ENCODE data around the gene HS3ST5. TPM values are rescaled to one million over a fixed set of nuclear protein-coding genes. Genes with fewer than 3 reads are reported as not detected.

The HS3ST5 gene
- total RNA-seq, 1 donor from 2014 or later: 1.5 TPM

DNA sequence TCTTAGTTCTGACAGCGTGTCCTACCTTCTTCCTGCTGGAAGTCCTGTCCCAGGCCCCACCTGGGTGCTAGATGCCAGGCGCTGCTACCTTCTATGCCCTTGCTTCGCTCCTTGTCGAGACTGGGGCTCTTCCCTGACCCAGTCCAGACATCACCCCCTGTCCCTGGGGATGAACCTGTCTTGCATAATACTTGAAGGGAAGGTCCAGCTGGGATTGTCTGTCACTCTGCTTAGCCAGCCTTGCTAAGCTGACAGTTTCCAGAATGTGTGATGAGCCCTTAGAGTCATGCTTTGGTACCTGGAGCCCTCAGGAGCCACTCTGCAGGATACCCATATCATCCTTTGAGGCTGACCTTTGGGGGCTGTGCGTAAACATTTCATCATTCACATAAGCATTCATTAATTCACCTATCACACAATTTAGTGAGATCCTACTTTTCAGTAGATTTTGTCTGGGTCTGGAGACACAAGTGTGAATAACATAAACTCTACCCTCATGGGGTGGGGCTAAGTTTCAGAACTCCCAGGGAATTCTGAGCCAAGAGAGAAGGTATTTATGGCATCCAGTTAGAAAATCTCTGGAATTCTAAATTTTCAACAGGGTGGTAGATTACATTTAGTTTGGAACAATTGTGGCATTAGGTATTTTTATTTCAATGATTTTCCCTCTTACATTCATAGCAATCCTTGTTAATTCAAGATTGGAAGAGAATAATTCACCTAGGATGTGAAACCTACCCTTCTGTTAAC, 220.7 kb downstream of the HS3ST5 start:
- Histone ChIP-seq H3K4me3 (ENCODE audit: insufficient read depth, low read depth, low read length) (no peak overlapping the region), H4K20me1 (ENCODE audit: insufficient read depth, low read length) (no peaks in the 10 kb centered on the region), H3K4me1 (ENCODE audit: insufficient read depth, low read length) (no peaks in the 10 kb centered on the region), H2AFZ (ENCODE audit: low read depth, low read length) (no peak overlapping the region), H3K79me2 (ENCODE audit: insufficient read depth, low read length) (no peaks in the 10 kb centered on the region), H3K36me3 (ENCODE audit: insufficient read depth, low read length) (no peaks in the 10 kb centered on the region), H3K9me3 (ENCODE audit: insufficient read depth, low read depth, low read length) (no peaks in the 10 kb centered on the region), H3K27ac (ENCODE audit: low read depth, low read length) (no peak overlapping the region), H3K27me3 (ENCODE audit: insufficient read depth, low read length) (no peaks in the 10 kb centered on the region), H3K9ac (ENCODE audit: low read length) (no peak overlapping the region), H3K4me2 (ENCODE audit: low read length) (no peak overlapping the region)
- FAIRE-seq (no peak), DNase-seq (ENCODE audit: low read depth) (peak; percentile 2)
- Mint-ChIP-seq H3K27ac (ENCODE audit: unreplicated experiment) (peak overlapping the region; percentile 23), H3K36me3 (ENCODE audit: low read depth, unreplicated experiment) (no peaks in the 10 kb centered on the region), H3K4me3 (ENCODE audit: unreplicated experiment) (no peak overlapping the region), H3K9me3 (ENCODE audit: unreplicated experiment) (no peaks in the 10 kb centered on the region), H3K27me3 (ENCODE audit: low read depth, unreplicated experiment) (no peaks in the 10 kb centered on the region), H3K4me1 (ENCODE audit: low read depth, unreplicated experiment) (peaks cover 23% of the 10 kb centered on the region)
- TF ChIP-seq EZH2 (IDR thresholded peaks at IDR 0.05; ENCODE audit: insufficient read depth, low read length): no peak
- TF ChIP-seq, protein P1, sequence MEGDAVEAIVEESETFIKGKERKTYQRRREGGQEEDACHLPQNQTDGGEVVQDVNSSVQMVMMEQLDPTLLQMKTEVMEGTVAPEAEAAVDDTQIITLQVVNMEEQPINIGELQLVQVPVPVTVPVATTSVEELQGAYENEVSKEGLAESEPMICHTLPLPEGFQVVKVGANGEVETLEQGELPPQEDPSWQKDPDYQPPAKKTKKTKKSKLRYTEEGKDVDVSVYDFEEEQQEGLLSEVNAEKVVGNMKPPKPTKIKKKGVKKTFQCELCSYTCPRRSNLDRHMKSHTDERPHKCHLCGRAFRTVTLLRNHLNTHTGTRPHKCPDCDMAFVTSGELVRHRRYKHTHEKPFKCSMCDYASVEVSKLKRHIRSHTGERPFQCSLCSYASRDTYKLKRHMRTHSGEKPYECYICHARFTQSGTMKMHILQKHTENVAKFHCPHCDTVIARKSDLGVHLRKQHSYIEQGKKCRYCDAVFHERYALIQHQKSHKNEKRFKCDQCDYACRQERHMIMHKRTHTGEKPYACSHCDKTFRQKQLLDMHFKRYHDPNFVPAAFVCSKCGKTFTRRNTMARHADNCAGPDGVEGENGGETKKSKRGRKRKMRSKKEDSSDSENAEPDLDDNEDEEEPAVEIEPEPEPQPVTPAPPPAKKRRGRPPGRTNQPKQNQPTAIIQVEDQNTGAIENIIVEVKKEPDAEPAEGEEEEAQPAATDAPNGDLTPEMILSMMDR (IDR thresholded peaks at IDR 0.05; ENCODE audit: insufficient read depth, low read depth, low read length): no peak

DNA sequence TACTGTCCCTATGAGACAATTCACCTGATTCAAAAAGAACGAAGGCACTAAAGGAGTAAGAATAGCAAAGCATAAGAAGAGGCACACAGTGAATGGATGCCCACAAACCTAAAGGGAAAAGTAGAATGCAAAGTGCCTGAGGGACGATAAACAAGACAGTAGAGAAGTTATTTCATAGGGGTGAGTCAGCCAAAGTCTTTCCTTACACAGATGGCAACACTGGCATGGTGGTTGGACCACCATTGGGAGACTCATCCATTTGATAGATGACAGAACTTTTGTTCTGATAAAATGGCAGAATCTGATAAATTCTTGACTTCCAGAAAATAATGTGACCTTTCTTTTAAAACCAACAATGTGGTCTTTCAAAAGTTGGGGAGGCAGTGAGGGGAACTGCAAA, 223.8 kb downstream of the HS3ST5 start:
- Histone ChIP-seq H2AFZ (ENCODE audit: low read depth, low read length) (no peak overlapping the region), H3K4me1 (ENCODE audit: insufficient read depth, low read length) (no peaks in the 10 kb centered on the region), H3K9ac (ENCODE audit: low read length) (no peak overlapping the region), H4K20me1 (ENCODE audit: insufficient read depth, low read length) (no peaks in the 10 kb centered on the region), H3K36me3 (ENCODE audit: insufficient read depth, low read length) (no peaks in the 10 kb centered on the region), H3K79me2 (ENCODE audit: insufficient read depth, low read length) (no peaks in the 10 kb centered on the region), H3K4me2 (ENCODE audit: low read length) (no peak overlapping the region), H3K27ac (ENCODE audit: low read depth, low read length) (no peak overlapping the region), H3K27me3 (ENCODE audit: insufficient read depth, low read length) (no peaks in the 10 kb centered on the region), H3K9me3 (ENCODE audit: insufficient read depth, low read depth, low read length) (no peaks in the 10 kb centered on the region), H3K4me3 (ENCODE audit: insufficient read depth, low read depth, low read length) (no peak overlapping the region)
- Mint-ChIP-seq H3K4me3 (ENCODE audit: unreplicated experiment) (no peak overlapping the region), H3K36me3 (ENCODE audit: low read depth, unreplicated experiment) (no peaks in the 10 kb centered on the region), H3K4me1 (ENCODE audit: low read depth, unreplicated experiment) (peaks cover 21% of the 10 kb centered on the region), H3K9me3 (ENCODE audit: unreplicated experiment) (no peaks in the 10 kb centered on the region), H3K27ac (ENCODE audit: unreplicated experiment) (no peak overlapping the region), H3K27me3 (ENCODE audit: low read depth, unreplicated experiment) (no peaks in the 10 kb centered on the region)
- DNase-seq (ENCODE audit: low read depth) (no peak), FAIRE-seq (no peak)
- TF ChIP-seq EZH2 (IDR thresholded peaks at IDR 0.05; ENCODE audit: insufficient read depth, low read length): no peak
- TF ChIP-seq, protein P1 (IDR thresholded peaks at IDR 0.05; ENCODE audit: insufficient read depth, low read depth, low read length): no peak

DNA sequence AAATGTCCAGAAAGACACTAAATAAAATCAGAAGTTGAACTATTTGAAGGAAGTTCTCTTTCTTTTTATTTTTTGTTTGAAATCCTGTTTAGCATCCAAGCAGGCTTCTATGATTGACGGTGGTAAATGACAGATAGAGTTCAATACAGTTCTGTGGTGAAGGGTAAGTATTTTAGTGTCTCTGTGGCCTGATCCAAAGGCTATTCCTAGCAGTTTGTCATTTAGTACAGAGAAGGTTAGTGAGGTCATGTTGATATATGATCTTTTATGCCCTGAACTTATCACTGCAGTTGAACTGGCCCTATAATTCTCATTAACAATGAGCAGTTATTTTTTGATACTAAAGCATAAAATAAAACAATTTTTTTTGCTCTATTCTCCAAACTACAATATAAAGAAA, 227.2 kb downstream of the HS3ST5 start:
- Histone ChIP-seq H3K27me3 (ENCODE audit: insufficient read depth, low read length) (no peaks in the 10 kb centered on the region), H4K20me1 (ENCODE audit: insufficient read depth, low read length) (no peaks in the 10 kb centered on the region), H3K36me3 (ENCODE audit: insufficient read depth, low read length) (no peaks in the 10 kb centered on the region), H3K9ac (ENCODE audit: low read length) (no peak overlapping the region), H3K9me3 (ENCODE audit: insufficient read depth, low read depth, low read length) (no peaks in the 10 kb centered on the region), H3K4me2 (ENCODE audit: low read length) (no peak overlapping the region), H2AFZ (ENCODE audit: low read depth, low read length) (no peak overlapping the region), H3K79me2 (ENCODE audit: insufficient read depth, low read length) (no peaks in the 10 kb centered on the region), H3K4me3 (ENCODE audit: insufficient read depth, low read depth, low read length) (no peak overlapping the region), H3K27ac (ENCODE audit: low read depth, low read length) (no peak overlapping the region), H3K4me1 (ENCODE audit: insufficient read depth, low read length) (no peaks in the 10 kb centered on the region)
- no peak for TF ChIP-seq EZH2 (IDR thresholded peaks at IDR 0.05; ENCODE audit: insufficient read depth, low read length)
- TF ChIP-seq, protein P1 (IDR thresholded peaks at IDR 0.05; ENCODE audit: insufficient read depth, low read depth, low read length): no peak
- FAIRE-seq (no peak), DNase-seq (ENCODE audit: low read depth) (no peak)
- Mint-ChIP-seq H3K36me3 (ENCODE audit: low read depth, unreplicated experiment) (no peaks in the 10 kb centered on the region), H3K4me3 (ENCODE audit: unreplicated experiment) (no peak overlapping the region), H3K4me1 (ENCODE audit: low read depth, unreplicated experiment) (no peaks in the 10 kb centered on the region), H3K27me3 (ENCODE audit: low read depth, unreplicated experiment) (no peaks in the 10 kb centered on the region), H3K27ac (ENCODE audit: unreplicated experiment) (no peak overlapping the region), H3K9me3 (ENCODE audit: unreplicated experiment) (no peaks in the 10 kb centered on the region)

All from astrocyte (in vitro differentiated cells and primary cell).